PFSK-1 (cell line): ENCODE measurements around the gene ERC2.
A peak's percentile ranks its signal among the peaks of the same experiment; 100 is the strongest.

Source experiments
- FOXP2 ChIP-seq: optimal IDR thresholded peaks from 2 replicates; pipeline ENCODE3; 2011; ENCODE audit warnings: borderline replicate concordance, control low read depth, inconsistent platforms; ENCODE audit not compliant: insufficient read depth; ENCODE audit errors: extremely low read length, extremely low read depth
- POLR2AphosphoS5 ChIP-seq: IDR thresholded peaks from 2 replicates; pipeline ENCODE4 v1.6.1; 2012; ENCODE audit warnings: low read depth, mild to moderate bottlenecking, control low read depth, low read length, moderate library complexity
- SIN3A ChIP-seq: IDR thresholded peaks from 2 replicates; pipeline ENCODE4 v1.6.1; 2012; ENCODE audit warnings: mild to moderate bottlenecking, low read length, moderate library complexity, borderline replicate concordance; ENCODE audit not compliant: insufficient read depth
- TAF1 ChIP-seq: IDR thresholded peaks from 2 replicates; pipeline ENCODE4 v1.6.1; 2012; ENCODE audit warnings: low read length, control low read depth, borderline replicate concordance; ENCODE audit not compliant: insufficient read depth
- TF ChIP-seq, protein P1 (sequence below), 2 experiments: IDR thresholded peaks; 2 replicates each; pipeline versions ENCODE4 v1.6.1 to v1.8.0; 2011 to 2012; ENCODE audit warnings: low read depth in 2 of 2, low read length in 2 of 2, control low read depth in 1 of 2, inconsistent platforms in 1 of 2, mild to moderate bottlenecking in 1 of 2, moderate library complexity in 1 of 2; ENCODE audit not compliant: insufficient read depth in 1 of 2

The ERC2 gene

GRCh38 chr3:56102032-56102431 lies 366.2 kb downstream of the ERC2 start:
- TF ChIP-seq POLR2AphosphoS5, result no peak
- no peak for TF ChIP-seq TAF1
- TF ChIP-seq, protein P1, sequence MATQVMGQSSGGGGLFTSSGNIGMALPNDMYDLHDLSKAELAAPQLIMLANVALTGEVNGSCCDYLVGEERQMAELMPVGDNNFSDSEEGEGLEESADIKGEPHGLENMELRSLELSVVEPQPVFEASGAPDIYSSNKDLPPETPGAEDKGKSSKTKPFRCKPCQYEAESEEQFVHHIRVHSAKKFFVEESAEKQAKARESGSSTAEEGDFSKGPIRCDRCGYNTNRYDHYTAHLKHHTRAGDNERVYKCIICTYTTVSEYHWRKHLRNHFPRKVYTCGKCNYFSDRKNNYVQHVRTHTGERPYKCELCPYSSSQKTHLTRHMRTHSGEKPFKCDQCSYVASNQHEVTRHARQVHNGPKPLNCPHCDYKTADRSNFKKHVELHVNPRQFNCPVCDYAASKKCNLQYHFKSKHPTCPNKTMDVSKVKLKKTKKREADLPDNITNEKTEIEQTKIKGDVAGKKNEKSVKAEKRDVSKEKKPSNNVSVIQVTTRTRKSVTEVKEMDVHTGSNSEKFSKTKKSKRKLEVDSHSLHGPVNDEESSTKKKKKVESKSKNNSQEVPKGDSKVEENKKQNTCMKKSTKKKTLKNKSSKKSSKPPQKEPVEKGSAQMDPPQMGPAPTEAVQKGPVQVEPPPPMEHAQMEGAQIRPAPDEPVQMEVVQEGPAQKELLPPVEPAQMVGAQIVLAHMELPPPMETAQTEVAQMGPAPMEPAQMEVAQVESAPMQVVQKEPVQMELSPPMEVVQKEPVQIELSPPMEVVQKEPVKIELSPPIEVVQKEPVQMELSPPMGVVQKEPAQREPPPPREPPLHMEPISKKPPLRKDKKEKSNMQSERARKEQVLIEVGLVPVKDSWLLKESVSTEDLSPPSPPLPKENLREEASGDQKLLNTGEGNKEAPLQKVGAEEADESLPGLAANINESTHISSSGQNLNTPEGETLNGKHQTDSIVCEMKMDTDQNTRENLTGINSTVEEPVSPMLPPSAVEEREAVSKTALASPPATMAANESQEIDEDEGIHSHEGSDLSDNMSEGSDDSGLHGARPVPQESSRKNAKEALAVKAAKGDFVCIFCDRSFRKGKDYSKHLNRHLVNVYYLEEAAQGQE (IDR thresholded peaks at IDR 0.05; ENCODE audit: insufficient read depth in 1 of 2, low read depth in 2 of 2, low read length in 2 of 2), result no peak
- TF ChIP-seq FOXP2, result no peak
- TF ChIP-seq SIN3A, result no peak

GRCh38 chr3:56101576-56101975 lies 366.7 kb downstream of the ERC2 start:
- TF ChIP-seq, protein P1 (IDR thresholded peaks at IDR 0.05; ENCODE audit: insufficient read depth in 1 of 2, low read depth in 2 of 2, low read length in 2 of 2), result 0 out of 4 replicates have a peak, but pooled peaks of 1 of the 2 experiments have one; percentile 21
- no peak for TF ChIP-seq POLR2AphosphoS5

GRCh38 chr3:56096999-56097398 lies 371.3 kb downstream of the ERC2 start:
- TF ChIP-seq, protein P1 (IDR thresholded peaks at IDR 0.05; ENCODE audit: insufficient read depth in 1 of 2, low read depth in 2 of 2, low read length in 2 of 2), result no peak
- no peak for TF ChIP-seq POLR2AphosphoS5

- TF ChIP-seq FOXP2 (no peak), POLR2AphosphoS5 (no peak), TAF1 (no peak), SIN3A (no peak)
- TF ChIP-seq, protein P1 (IDR thresholded peaks at IDR 0.05; ENCODE audit: insufficient read depth in 1 of 2, low read depth in 2 of 2, low read length in 2 of 2), result no peak
Measured at GRCh38 chr3:56094170-56094569, 374.1 kb downstream of the ERC2 start.

- TF ChIP-seq, protein P1 (IDR thresholded peaks at IDR 0.05; ENCODE audit: insufficient read depth in 1 of 2, low read depth in 2 of 2, low read length in 2 of 2), result no peak
- TF ChIP-seq POLR2AphosphoS5, result no peak
- no peak for TF ChIP-seq TAF1
- TF ChIP-seq SIN3A, result no peak
- no peak for TF ChIP-seq FOXP2
Measured at GRCh38 chr3:56089739-56090138, 378.5 kb downstream of the ERC2 start.
